ENCODE measurements around the gene MOV10L1. TPM values are rescaled to one million over a fixed set of nuclear protein-coding genes. Genes with fewer than 3 reads are reported as not detected.

Gene MOV10L1
- total RNA-seq, 2 experiments from 2014 or later: 0.22 to 1.1 TPM

- Histone ChIP-seq H3K36me3 (ENCODE audit: insufficient read depth, low read length) (no peaks in the 10 kb centered on the region), H3K4me1 (ENCODE audit: insufficient read depth, low read length, poor library complexity, severe bottlenecking) (peaks cover 50% of the 10 kb centered on the region), H3K4me2 (ENCODE audit: low read length) (peak overlapping the region; percentile 42; the same call in 1 of the 2 replicates), H4K20me1 (ENCODE audit: insufficient read depth, low read length) (no peaks in the 10 kb centered on the region), H2AFZ (ENCODE audit: low read length) (no peak overlapping the region), H3K9me3 (ENCODE audit: low read length) (no peaks in the 10 kb centered on the region), H3K4me3 (ENCODE audit: low read depth, low read length, poor library complexity, severe bottlenecking) (no peak overlapping the region), H3K9me2 (ENCODE audit: insufficient read depth, low read length) (no peaks in the 10 kb centered on the region), H3K27ac (ENCODE audit: low read depth, low read length, poor library complexity, severe bottlenecking) (no peak overlapping the region), H3K79me2 (ENCODE audit: insufficient read depth, low read depth, low read length) (no peaks in the 10 kb centered on the region)
- intact Hi-C loops (cut with micrococcal nuclease; ENCODE audit: unreplicated experiment): no loop called here
- no TSS peak for BruUV-seq (replicated peaks)
- no peak for DNase-seq (ENCODE audit: low spot score)
- CTCF ChIA-PET (ENCODE audit: unreplicated experiment): no interaction called here
- POLR2A ChIA-PET: no interaction called here
- TF ChIP-seq CTCF (conservative IDR thresholded peaks at IDR 0.05; ENCODE audit: low read length) (no peak; the same call in 1 of the 2 replicates), EZH2phosphoT487 (IDR thresholded peaks at IDR 0.05; ENCODE audit: borderline replicate concordance, low read depth, low read length) (no peak)
Observed at GRCh38 chr22:50060441-50061140, 29.2 kb upstream of the MOV10L1 start.

GRCh38 chr22:50061141-50061823 is 28.5 kb upstream of the MOV10L1 start:
- Histone ChIP-seq H3K4me2 (ENCODE audit: low read length) (peak overlapping the region; percentile 42; the same call in 1 of the 2 replicates), H3K79me2 (ENCODE audit: insufficient read depth, low read depth, low read length) (no peaks in the 10 kb centered on the region), H2AFZ (ENCODE audit: low read length) (no peak overlapping the region), H3K9me3 (ENCODE audit: low read length) (no peaks in the 10 kb centered on the region), H4K20me1 (ENCODE audit: insufficient read depth, low read length) (no peaks in the 10 kb centered on the region), H3K4me3 (ENCODE audit: low read depth, low read length, poor library complexity, severe bottlenecking) (no peak overlapping the region), H3K27ac (ENCODE audit: low read depth, low read length, poor library complexity, severe bottlenecking) (no peak overlapping the region), H3K4me1 (ENCODE audit: insufficient read depth, low read length, poor library complexity, severe bottlenecking) (peaks cover 44% of the 10 kb centered on the region), H3K9me2 (ENCODE audit: insufficient read depth, low read length) (no peaks in the 10 kb centered on the region), H3K36me3 (ENCODE audit: insufficient read depth, low read length) (no peaks in the 10 kb centered on the region)
- BruUV-seq (replicated peaks): no TSS peak
- TF ChIP-seq CTCF (conservative IDR thresholded peaks at IDR 0.05; ENCODE audit: low read length) (no peak), EZH2phosphoT487 (IDR thresholded peaks at IDR 0.05; ENCODE audit: borderline replicate concordance, low read depth, low read length) (no peak)
- intact Hi-C loops (cut with micrococcal nuclease; ENCODE audit: unreplicated experiment): no loop called here
- POLR2A ChIA-PET: interaction anchor here (0.7 kb wide), 1 partner anchor 19 kb away, joined by 3 read pairs; no protein-coding TSS in a partner anchor
- DNase-seq (ENCODE audit: low spot score): peak; percentile 43
- CTCF ChIA-PET (ENCODE audit: unreplicated experiment): no interaction called here
